DOHH2 (cell line): ENCODE results near the gene CRIM1.

Experiments
- H3F3A ChIP-seq: fragments of 200-600 bp; sonication (generic), shearing (Covaris generic); 2 replicates; pipeline ENCODE4 v1.6.0; 2016; ENCODE audit warnings: antibody characterized with exemption, mild to moderate bottlenecking; ENCODE audit not compliant: control insufficient read depth, insufficient read depth
- H3K27ac ChIP-seq: fragments of 200-600 bp; sonication (generic); 2 replicates; pipeline ENCODE4 v1.5.1; 2014; ENCODE audit warnings: low read depth, mild to moderate bottlenecking, low read length, moderate library complexity
- H3K27me3 ChIP-seq: fragments of 200-600 bp; sonication (generic); 2 replicates; pipeline ENCODE4 v1.6.1; 2014; ENCODE audit warnings: mild to moderate bottlenecking, low read length, mixed read lengths; ENCODE audit not compliant: control insufficient read depth
- H3K36me3 ChIP-seq: fragments of 200-600 bp; sonication (generic); 2 replicates; pipeline ENCODE4 v1.6.1; 2014; ENCODE audit warnings: mild to moderate bottlenecking, low read length, moderate library complexity, mixed read lengths; ENCODE audit not compliant: control insufficient read depth
- H3K4me1 ChIP-seq: fragments of 200-600 bp; sonication (generic); 2 replicates; pipeline ENCODE4 v1.6.1; 2014; ENCODE audit warnings: mild to moderate bottlenecking, low read length, mixed read lengths; ENCODE audit not compliant: control insufficient read depth
- H3K4me2 ChIP-seq: fragments of 200-600 bp; sonication (generic); 2 replicates; pipeline ENCODE4 v1.6.0; 2014; ENCODE audit warnings: mild to moderate bottlenecking, low read length, moderate library complexity
- H3K4me3 ChIP-seq: fragments of 200-600 bp; sonication (generic); 2 replicates; pipeline ENCODE4 v1.5.1; 2014; ENCODE audit warnings: mild to moderate bottlenecking, low read length, mixed read lengths
- H3K79me2 ChIP-seq: fragments of 200-600 bp; sonication (generic); 2 replicates; pipeline ENCODE4 v1.6.1; 2014; ENCODE audit warnings: mild to moderate bottlenecking, low read length, mixed read lengths; ENCODE audit not compliant: control insufficient read depth
- H3K9me2 ChIP-seq: fragments of 200-600 bp; sonication (generic); replicated peaks from 2 replicates; pipeline ENCODE4 v1.6.1; 2014; ENCODE audit warnings: mild to moderate bottlenecking, low read length, mixed read lengths; ENCODE audit not compliant: control insufficient read depth
- H3K9me3 ChIP-seq: fragments of 200-600 bp; sonication (generic); 2 replicates; pipeline ENCODE4 v1.6.1; 2014; ENCODE audit warnings: antibody characterized with exemption, low read length, mixed read lengths; ENCODE audit not compliant: control insufficient read depth, insufficient read depth
- H4K20me1 ChIP-seq: fragments of 200-600 bp; sonication (generic); 2 replicates; pipeline ENCODE4 v1.6.0; 2014; ENCODE audit warnings: low read depth, mild to moderate bottlenecking, antibody characterized with exemption, low read length, moderate library complexity; ENCODE audit not compliant: control insufficient read depth, insufficient read depth
- CTCF ChIP-seq: fragments of 200-600 bp; sonication (generic); IDR thresholded peaks from one replicate; pipeline ENCODE4 v1.5.1; 2014; ENCODE audit warnings: antibody characterized with exemption, mild to moderate bottlenecking, low read depth, low read length; ENCODE audit not compliant: poor library complexity, severe bottlenecking
- EZH2phosphoT487 ChIP-seq: fragments of 200-600 bp; sonication (generic); IDR thresholded peaks from 2 replicates; pipeline ENCODE4 v1.6.1; 2017; ENCODE audit warnings: borderline replicate concordance, mild to moderate bottlenecking, antibody characterized with exemption, low read length, moderate library complexity, mixed read lengths

The CRIM1 gene

GRCh38 chr2:36534275-36534799 is 178.8 kb downstream of the CRIM1 start:
- H3K4me3 ChIP-seq, result no peak overlapping the region
- H3K9me3 ChIP-seq, result peaks cover 2% of the 10 kb centered on the region; the same call in 1 of the 2 replicates
- no peak overlapping the region for H3K4me2 ChIP-seq
- TF ChIP-seq CTCF, result no peak
- TF ChIP-seq EZH2phosphoT487, result no peak
- no peaks in the 10 kb centered on the region for H3K79me2 ChIP-seq
- H3K27ac ChIP-seq, result no peak overlapping the region
- H3K9me2 ChIP-seq, result no peaks in the 10 kb centered on the region
- H3K4me1 ChIP-seq, result no peaks in the 10 kb centered on the region
- no peaks in the 10 kb centered on the region; the same call in 1 of the 2 replicates for H3F3A ChIP-seq
- no peaks in the 10 kb centered on the region for H4K20me1 ChIP-seq
- no peaks in the 10 kb centered on the region for H3K27me3 ChIP-seq
- peaks cover 42% of the 10 kb centered on the region for H3K36me3 ChIP-seq

GRCh38 chr2:36535099-36535498 is 179.5 kb downstream of the CRIM1 start:
- Histone ChIP-seq H3K4me1 (no peaks in the 10 kb centered on the region), H3K4me3 (no peak overlapping the region), H4K20me1 (no peaks in the 10 kb centered on the region), H3K79me2 (no peaks in the 10 kb centered on the region), H3K4me2 (no peak overlapping the region), H3K27me3 (no peaks in the 10 kb centered on the region), H3F3A (no peaks in the 10 kb centered on the region; the same call in 1 of the 2 replicates), H3K36me3 (peaks cover 42% of the 10 kb centered on the region), H3K9me3 (peaks cover 2% of the 10 kb centered on the region; the same call in 1 of the 2 replicates), H3K27ac (no peak overlapping the region), H3K9me2 (no peaks in the 10 kb centered on the region)
- TF ChIP-seq CTCF, result no peak
- no peak for TF ChIP-seq EZH2phosphoT487

GRCh38 chr2:36536776-36537175 is 181.2 kb downstream of the CRIM1 start:
- Histone ChIP-seq H3K4me1 (no peaks in the 10 kb centered on the region), H3F3A (no peaks in the 10 kb centered on the region; the same call in 1 of the 2 replicates), H3K4me3 (no peak overlapping the region), H3K27ac (no peak overlapping the region), H3K27me3 (no peaks in the 10 kb centered on the region), H4K20me1 (no peaks in the 10 kb centered on the region), H3K79me2 (no peaks in the 10 kb centered on the region), H3K4me2 (no peak overlapping the region), H3K36me3 (peaks cover 34% of the 10 kb centered on the region), H3K9me2 (no peaks in the 10 kb centered on the region), H3K9me3 (peaks cover 2% of the 10 kb centered on the region; the same call in 1 of the 2 replicates)
- TF ChIP-seq CTCF, result no peak
- no peak for TF ChIP-seq EZH2phosphoT487
